HG03196 (cell line): ENCODE results near the gene PLXNB3.
"Not testable (repeated sequence)": the region's sequence is repeated elsewhere in the genome, so short reads cannot be mapped to it uniquely, and the experiment has no call there.

Source experiments
- ATAC-seq: cut with Tn5 transposase; IDR thresholded peaks from one replicate; pipeline ENCODE4 v1.9.1; 2021; ENCODE audit not compliant: unreplicated experiment

PLXNB3 gene

GRCh38 chrX:153763989-153764755 lies at the start of gene PLXNB3:
PLXNB3 (plus strand) TSS chrX:153764249; CDS start chrX:153765536, 1,287 bp downstream.
- no peak for ATAC-seq

- no peak for ATAC-seq
Observed at GRCh38 chrX:153714256-153714655, 49.8 kb upstream of the PLXNB3 start.

DNA sequence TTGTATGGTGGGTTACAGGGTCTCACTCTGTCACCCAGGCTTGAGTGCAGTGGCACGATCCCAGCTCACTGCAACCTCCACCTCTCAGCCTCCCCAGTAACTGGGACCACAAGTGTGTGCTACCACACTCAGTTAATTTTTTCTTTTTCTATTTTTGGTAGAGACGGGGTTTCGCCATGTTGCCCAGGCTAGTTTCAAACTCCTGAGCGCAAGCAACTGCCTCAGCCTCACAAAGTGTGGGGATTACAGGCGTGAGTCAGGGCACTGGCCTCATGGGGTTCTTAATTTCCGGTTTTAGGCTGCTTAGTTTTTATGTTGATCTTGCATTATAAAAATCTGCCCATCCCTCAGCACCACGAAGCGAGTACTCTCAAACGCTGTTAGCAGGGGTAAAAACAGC lies 46.6 kb upstream of the PLXNB3 start:
- ATAC-seq: no peak

DNA sequence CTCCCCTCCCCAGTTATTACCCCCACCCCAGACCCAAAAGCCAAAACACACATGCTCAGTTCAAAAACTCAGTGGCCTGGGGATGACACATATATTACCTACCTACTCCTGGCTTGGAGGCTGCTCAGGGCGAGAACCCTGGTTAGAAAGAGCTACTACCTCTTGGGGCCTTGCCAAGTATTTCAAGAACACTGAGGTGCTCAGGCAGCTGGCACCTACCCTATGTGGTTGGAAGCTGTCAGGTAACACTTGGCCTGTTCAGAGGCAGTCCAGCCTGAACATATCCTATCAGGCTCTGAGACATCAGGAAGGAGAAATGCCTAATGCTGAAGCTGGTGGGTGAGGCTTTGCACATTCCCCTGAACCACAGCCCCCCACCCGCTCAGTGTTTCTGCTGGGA lies 44.8 kb upstream of the PLXNB3 start:
- ATAC-seq: no peak

- no peak for ATAC-seq
Observed at GRCh38 chrX:153719701-153720100, 44.3 kb upstream of the PLXNB3 start.

- ATAC-seq: no peak
Observed at GRCh38 chrX:153722704-153723350, 41.2 kb upstream of the PLXNB3 start.

- peak; percentile 28 for ATAC-seq
Observed at GRCh38 chrX:153723351-153724251, 40.4 kb upstream of the PLXNB3 start.

DNA sequence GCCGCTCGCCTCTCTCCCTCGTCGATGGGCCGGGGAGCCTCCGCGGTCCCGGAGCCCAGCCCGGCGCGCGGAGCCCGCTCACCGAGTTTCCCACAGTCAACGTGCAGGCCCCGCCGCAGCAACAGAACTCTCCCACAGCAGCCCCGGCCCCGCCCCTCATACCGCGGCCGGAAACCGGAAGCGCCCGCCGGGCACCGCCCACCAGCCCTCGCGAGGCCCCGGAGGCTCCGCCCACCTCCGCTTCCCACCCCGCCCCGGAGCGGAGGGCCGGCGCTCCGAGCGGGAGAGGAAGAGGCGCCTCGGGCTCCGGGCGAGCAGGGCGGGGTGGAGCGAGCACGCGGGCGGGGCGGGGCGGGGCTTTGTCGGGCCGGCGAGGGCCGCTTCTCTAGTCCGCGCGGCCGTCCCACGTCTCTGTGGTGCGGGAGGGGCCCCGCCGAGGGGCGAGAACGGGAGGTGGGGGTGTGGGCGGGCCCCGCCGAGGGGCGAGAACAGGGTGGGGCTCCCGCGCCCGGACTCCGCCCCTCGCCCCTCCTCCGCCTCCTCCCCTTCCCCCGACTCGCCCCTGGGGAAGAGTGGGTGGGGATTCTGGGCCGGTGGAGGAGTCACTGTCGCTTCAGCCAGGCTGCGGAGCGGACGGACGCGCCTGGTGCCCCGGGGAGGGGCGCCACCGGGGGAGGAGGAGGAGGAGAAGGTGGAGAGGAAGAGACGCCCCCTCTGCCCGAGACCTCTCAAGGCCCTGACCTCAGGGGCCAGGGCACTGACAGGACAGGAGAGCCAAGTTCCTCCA lies 39.6 kb upstream of the PLXNB3 start, which contains the start of the genes ABCD1 and BCAP31:
Gene ABCD1 (plus strand): TSS at position 605 of the 787 bp plus-strand sequence. CDS start 411 bp downstream, outside the sequence.
Gene BCAP31 (minus strand): TSS at position 136 of the 787 bp plus-strand sequence. CDS start 1,143 bp downstream, outside the sequence.
- peak; percentile 44 for ATAC-seq

DNA sequence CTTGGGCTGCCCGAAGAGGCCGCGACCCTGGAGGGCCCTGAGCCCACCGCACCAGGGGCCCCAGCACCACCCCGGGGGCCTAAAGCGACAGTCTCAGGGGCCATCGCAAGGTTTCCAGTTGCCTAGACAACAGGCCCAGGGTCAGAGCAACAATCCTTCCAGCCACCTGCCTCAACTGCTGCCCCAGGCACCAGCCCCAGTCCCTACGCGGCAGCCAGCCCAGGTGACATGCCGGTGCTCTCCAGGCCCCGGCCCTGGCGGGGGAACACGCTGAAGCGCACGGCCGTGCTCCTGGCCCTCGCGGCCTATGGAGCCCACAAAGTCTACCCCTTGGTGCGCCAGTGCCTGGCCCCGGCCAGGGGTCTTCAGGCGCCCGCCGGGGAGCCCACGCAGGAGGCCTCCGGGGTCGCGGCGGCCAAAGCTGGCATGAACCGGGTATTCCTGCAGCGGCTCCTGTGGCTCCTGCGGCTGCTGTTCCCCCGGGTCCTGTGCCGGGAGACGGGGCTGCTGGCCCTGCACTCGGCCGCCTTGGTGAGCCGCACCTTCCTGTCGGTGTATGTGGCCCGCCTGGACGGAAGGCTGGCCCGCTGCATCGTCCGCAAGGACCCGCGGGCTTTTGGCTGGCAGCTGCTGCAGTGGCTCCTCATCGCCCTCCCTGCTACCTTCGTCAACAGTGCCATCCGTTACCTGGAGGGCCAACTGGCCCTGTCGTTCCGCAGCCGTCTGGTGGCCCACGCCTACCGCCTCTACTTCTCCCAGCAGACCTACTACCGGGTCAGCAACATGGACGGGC lies 38.8 kb upstream of the PLXNB3 start:
- no peak for ATAC-seq

DNA sequence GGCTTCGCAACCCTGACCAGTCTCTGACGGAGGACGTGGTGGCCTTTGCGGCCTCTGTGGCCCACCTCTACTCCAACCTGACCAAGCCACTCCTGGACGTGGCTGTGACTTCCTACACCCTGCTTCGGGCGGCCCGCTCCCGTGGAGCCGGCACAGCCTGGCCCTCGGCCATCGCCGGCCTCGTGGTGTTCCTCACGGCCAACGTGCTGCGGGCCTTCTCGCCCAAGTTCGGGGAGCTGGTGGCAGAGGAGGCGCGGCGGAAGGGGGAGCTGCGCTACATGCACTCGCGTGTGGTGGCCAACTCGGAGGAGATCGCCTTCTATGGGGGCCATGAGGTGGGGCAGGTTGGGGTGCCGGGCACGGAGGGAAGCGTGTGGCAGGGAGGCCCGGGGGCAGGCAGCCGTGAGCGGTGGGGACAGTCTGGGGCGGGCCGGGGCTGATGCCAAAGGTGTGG lies 38.2 kb upstream of the PLXNB3 start:
- ATAC-seq: no peak

- ATAC-seq: peak; percentile 39
Observed at GRCh38 chrX:153726286-153727122, 37.5 kb upstream of the PLXNB3 start.

GRCh38 chrX:153727123-153727931 lies 36.7 kb upstream of the PLXNB3 start:
- ATAC-seq: no peak

GRCh38 chrX:153728095-153728494 lies 36.0 kb upstream of the PLXNB3 start:
- no peak for ATAC-seq

GRCh38 chrX:153728951-153729631 lies 35.0 kb upstream of the PLXNB3 start:
- no peak for ATAC-seq

GRCh38 chrX:153730115-153730514 lies 33.9 kb upstream of the PLXNB3 start:
- not testable (repeated sequence) for ATAC-seq

- no peak for ATAC-seq
Observed at GRCh38 chrX:153731117-153731844, 32.8 kb upstream of the PLXNB3 start.

- ATAC-seq: no peak
Observed at GRCh38 chrX:153731845-153732215, 32.2 kb upstream of the PLXNB3 start.
